Activated T-cell treated with anti-CD3 and anti-CD28 coated beads for 4 hours (primary cell): ENCODE results near the gene FAM47E.
"Not testable (repeated sequence)": the region's sequence is repeated elsewhere in the genome, so short reads cannot be mapped to it uniquely, and the experiment has no call there.

Experiments
- DNase-seq: peaks from one replicate; pipeline ENCODE4 v3.0.0-alpha.2; 2020

Gene FAM47E

DNA sequence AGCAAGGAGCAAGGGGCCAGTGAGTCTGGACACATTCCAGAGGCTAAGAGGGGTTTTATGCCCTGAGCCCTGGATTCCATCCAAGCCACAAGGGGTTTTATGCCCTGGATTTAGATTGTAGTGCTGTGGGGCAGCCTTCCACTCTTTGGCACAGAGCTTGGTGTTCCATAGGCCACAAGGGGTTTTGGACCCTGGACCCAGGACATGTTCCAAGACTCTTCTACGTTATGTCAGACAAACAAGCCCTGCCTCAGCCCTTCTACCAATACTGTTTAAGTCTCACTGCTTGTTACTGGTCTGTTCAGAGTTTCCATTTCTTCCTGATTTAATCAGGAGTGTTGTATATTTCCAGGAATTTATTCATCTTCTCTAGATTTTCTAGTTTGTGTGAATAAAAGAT lies 25.1 kb upstream of the FAM47E start:
- no peak for DNase-seq

DNA sequence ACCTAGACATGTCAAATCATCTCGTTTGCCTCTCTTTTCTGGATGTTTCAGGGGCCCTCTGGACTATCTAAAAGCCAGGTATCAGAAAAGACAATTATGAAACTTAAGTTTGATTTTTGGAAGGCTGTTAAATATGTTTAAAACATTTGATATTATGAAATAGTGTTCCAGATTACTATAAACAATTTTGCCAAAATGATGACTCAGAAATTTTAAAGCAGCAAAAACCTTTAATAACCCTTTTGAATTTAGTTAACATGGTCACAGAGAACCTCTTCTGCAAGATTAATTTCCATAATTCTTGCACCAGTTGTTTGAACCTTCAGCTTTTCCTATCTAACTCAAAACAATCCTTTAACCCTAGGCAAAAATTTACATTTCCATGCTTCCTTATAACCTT lies 18.8 kb upstream of the FAM47E start:
- DNase-seq = no peak

GRCh38 chr4:76233083-76233482 lies 18.4 kb upstream of the FAM47E start:
- no peak for DNase-seq

- no peak for DNase-seq
Observed at GRCh38 chr4:76233529-76233928, 18.0 kb upstream of the FAM47E start.

DNA sequence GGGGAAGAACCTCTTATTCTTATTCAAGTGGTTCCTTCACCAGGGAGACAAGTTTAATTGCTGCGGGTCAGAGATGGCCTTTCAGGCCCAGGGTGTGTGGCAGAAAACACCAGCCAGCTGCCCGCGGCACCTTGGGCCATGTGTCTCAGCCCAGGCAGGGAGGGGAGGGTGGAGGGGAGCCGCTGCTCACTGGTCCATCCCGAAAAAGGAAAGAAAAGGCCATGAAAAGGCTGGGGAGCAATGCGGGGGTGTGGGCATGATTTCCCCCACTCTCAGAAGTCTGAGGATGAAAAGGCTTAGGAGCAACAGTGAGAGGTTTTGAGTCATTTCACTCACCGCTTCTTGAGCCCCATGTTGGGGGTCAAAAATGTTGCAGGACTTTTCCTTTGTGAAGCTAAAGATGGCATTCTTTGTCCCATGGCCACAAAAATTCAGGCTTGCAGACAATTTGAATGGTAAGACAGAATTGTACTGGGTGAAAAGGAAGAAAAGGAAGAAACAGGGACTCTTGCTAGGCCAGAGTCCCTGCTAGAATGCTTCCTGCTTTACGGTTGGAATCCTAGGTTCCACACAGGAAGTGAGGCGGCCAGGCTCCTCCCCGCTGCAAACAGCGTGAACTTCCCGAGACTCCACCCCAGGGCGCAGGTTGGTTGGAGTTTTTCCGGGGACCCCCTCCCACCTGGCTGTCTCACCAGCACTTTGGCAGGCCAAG lies 17.4 kb upstream of the FAM47E start:
- DNase-seq = no peak

DNA sequence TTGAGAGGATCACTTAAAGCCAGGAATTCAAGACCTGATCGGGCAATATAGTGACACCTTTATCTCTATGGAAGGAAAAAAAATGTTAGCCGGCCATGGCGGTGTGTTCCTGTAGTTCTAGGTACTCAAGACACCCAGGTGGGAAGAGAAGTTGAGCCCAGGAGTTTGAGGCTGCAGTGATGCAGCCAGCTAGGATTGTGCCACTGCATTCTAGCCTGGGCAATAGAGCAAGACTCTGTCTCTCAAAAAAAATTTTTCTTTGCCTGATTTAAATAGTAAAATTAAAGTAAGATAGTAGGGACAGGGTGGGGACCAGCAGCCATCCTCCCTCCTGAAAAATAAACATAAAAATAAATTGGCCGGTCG lies 16.9 kb upstream of the FAM47E start:
- DNase-seq = no peak

DNA sequence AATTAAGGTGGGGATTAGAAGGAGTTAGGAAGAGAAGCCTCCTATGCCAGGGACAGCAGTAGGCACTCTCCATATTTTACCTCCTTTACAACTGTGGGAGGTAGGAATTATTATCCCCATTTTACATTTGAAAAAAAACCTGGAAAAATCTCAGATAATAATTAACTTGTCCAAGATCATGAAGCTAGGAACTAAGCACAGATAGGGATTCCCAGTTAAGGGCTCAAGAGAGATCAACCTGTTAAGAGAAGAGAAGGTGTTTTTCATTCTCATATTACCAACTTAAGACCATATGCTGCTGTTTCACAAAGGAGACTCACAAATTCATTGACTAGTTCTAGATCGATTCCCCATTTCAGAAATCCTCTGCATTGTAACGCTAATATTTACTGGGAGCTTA lies 16.1 kb upstream of the FAM47E start:
- DNase-seq = no peak

DNA sequence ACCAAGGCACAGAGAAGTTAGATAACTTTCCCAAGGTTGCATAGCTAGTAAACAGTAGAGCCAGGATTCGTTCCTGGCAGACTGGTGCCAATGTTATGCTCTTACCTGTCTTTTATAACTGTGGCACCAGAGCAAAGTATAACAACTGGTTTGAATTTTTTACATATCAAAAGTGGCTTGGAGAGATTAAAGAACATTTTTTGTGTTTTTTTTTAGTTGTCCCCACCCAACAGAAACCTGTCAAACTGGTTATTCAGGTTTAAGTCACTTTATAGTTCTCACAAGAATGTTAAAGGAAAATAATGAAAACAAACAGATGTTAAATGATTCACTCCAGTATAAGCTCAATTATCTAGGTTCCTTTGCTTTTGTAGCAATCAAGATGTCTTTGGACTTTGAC lies 15.6 kb upstream of the FAM47E start:
- DNase-seq = no peak

GRCh38 chr4:76238236-76238635 lies 13.3 kb upstream of the FAM47E start:
- DNase-seq = no peak

GRCh38 chr4:76238701-76239100 lies 12.8 kb upstream of the FAM47E start:
- no peak for DNase-seq

GRCh38 chr4:76240236-76240635 lies 11.3 kb upstream of the FAM47E start:
- DNase-seq = no peak

DNA sequence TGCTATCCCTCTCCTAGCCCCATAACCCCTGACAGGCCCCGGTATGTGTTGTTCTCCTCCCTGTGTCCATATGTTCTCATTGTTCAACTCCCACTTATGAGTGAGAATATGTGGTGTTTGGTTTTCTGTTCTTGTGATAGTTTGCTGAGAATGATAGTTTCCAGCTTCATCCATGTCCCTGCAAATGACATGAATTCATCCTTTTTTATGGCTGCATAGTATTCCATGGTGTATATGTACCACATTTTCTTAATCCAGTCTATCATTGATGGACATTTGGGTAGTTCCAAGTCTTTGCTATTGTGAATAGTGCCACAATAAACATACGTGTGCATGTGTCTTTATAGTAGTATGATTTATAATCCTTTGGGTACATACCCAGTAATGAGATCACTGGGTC lies 7.6 kb upstream of the FAM47E start:
- DNase-seq = not testable (repeated sequence)

DNA sequence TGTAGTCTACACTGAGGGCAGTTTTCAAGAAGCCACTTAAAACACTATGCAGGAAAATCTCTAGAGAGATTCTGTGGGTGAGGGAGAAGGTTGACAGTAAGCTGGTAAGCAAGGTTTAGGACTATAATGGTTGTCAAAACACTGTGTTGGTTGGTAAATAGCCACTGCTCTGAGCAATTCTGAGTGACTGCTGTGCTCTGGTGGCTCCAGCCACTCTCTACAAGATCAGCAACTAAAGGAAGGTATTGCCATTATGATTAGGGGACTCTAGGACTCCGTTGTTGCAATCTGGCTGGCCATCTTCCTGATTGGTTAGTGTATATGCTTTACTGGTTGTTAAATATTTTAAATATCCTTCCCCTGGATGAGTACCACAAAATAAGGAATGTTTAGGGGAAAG lies 5.5 kb upstream of the FAM47E start:
- no peak for DNase-seq

DNA sequence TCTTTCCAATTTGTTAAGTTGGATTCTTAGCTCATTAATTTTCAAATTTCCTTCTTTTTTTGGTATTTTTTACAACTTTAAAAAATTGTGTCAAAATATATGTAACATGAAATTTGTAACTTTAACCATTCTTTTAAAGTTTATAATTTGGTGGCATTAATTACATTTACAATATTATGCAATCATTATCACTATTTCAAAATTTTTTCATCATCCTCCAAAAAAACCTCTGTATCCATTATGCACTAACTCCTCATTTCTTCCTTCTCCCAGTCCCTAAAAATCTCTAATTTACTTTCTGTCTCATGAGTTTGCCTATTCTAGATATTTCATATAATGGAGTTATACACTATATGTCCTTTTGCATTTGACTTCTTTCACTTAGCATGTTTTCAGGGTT lies 4.7 kb upstream of the FAM47E start:
- no peak for DNase-seq

- DNase-seq = no peak
Observed at GRCh38 chr4:76250962-76251361, 559 bp upstream of the FAM47E start.

GRCh38 chr4:76252271-76252653 lies 741 bp downstream of the FAM47E start:
- no peak for DNase-seq

GRCh38 chr4:76253511-76253910 lies 2.0 kb downstream of the FAM47E start:
- DNase-seq = no peak

DNA sequence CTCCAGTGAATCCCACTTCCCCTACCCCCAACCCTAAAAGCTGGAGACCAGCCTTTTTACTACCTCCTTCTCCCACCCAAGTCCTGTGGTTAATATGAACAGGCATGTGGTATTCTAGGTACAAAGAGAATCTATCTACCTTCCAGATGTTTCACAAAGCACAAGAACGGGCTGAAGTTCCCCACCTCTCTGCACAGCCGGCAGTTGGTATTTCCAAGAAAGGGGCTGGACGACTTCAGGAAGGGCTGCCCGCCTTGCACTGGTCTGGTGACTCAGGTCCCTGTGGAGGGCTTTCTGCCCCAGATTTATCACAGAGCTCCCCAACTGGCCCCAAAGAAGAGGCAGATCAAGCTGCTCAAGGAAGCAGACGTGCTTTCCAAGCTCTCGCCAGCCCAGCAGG lies 4.5 kb downstream of the FAM47E start:
- DNase-seq = no peak

GRCh38 chr4:76256968-76257367 lies 5.4 kb downstream of the FAM47E start:
- DNase-seq = no peak

DNA sequence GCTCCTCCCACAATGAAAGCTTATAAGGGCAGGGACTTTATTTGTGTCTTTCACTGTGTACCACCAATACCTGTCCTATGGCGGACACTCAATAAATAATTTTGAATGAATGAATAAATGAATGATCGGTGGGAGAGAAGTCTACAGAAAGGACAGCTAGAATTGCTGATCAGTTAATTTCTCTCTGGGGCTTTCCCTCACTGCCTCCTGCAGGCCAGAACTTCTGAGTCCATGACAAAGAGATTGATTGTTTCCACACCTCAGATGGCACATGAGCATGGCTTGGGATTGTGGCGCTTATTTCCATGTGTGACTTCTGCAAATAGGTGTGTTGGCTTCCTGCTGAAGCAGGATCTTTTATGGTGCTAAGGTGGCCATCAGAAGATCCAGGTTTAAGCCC lies 6.3 kb downstream of the FAM47E start:
- DNase-seq = no peak

DNA sequence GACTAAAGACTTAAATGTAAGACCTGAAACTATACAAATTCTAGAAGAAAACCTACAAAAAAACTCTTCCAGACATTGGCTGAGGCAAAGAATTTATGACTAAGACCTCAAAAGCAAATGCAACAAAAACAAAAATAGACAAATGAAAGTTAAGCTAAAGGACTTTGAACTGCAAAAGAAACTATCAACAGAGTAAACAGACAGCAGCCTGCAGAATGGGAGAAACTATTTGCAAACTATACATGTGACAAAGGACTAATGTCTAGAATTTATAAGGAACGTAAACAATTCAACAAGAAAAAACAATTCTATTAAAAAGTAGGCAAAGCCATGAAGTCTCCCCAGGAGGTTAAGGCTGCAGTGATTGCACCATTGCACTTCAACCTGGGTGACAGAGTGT lies 9.1 kb downstream of the FAM47E start:
- DNase-seq = no peak

- no peak for DNase-seq
Observed at GRCh38 chr4:76265631-76266218, 14.2 kb downstream of the FAM47E start.

GRCh38 chr4:76266627-76267026 lies 15.1 kb downstream of the FAM47E start:
- no peak for DNase-seq

DNA sequence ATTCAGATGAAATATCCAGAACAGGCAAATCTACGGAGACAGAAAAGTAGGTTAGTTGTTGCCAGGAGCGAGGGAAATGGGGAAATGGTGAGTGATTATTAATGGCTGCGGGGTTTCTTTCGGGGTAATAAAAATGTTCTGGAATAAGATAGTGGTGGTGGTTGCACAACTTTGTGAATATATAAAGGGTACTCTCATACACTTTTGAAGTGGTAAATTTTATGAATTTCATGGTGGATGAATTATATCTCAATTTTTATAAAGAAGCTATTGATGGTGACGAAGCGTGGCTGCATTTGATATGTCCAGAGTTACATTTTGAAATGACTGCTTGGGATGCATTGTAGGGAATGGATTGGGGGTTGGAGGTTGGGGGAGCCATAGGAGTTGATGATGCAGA lies 16.3 kb downstream of the FAM47E start:
- no peak for DNase-seq
